Endodermal cell (in vitro differentiated cells): ENCODE measurements around the gene CTNNA1. TPM values are rescaled to one million over a fixed set of nuclear protein-coding genes. Genes with fewer than 3 reads are reported as not detected.
"Not testable (repeated sequence)": the region's sequence is repeated elsewhere in the genome, so short reads cannot be mapped to it uniquely, and the experiment has no call there.

Experiments
- DNase-seq: peaks from one replicate; pipeline ENCODE4 v3.0.0-alpha.2; 2017
- H3K27ac ChIP-seq: 2 replicates; pipeline ENCODE4 v1.5.1; 2013; ENCODE audit warnings: mild to moderate bottlenecking, low read depth, low read length, moderate library complexity
- H3K27me3 ChIP-seq: 2 replicates; pipeline ENCODE4 v1.6.1; 2013; ENCODE audit warnings: mild to moderate bottlenecking, low read length, moderate library complexity; ENCODE audit not compliant: insufficient read depth, control insufficient read depth, poor library complexity, severe bottlenecking
- H3K36me3 ChIP-seq: 2 replicates; pipeline ENCODE4 v1.7.0; 2013; ENCODE audit warnings: mild to moderate bottlenecking, low read length, moderate library complexity; ENCODE audit not compliant: control insufficient read depth, insufficient read depth
- H3K4me1 ChIP-seq: one replicate; pipeline ENCODE4 v1.7.0; 2013; ENCODE audit warnings: low read length; ENCODE audit not compliant: control insufficient read depth, insufficient read depth
- H3K4me3 ChIP-seq: 2 replicates; pipeline ENCODE4 v1.5.1; 2013; ENCODE audit warnings: mild to moderate bottlenecking, low read length, moderate library complexity
- H3K9ac ChIP-seq: 2 replicates; pipeline ENCODE4 v1.6.1; 2013; ENCODE audit warnings: mild to moderate bottlenecking, low read length, moderate library complexity; ENCODE audit not compliant: poor library complexity, severe bottlenecking; ENCODE audit errors: extremely low read depth
- H3K9me3 ChIP-seq: 2 replicates; pipeline ENCODE4 v1.6.1; 2013; ENCODE audit warnings: mild to moderate bottlenecking, low read length, moderate library complexity; ENCODE audit not compliant: control insufficient read depth
- H3K27ac Mint-ChIP-seq: 2 replicates; pipeline ENCODE4 v1.8.0; 2020; ENCODE audit warnings: mixed read lengths
- H3K27me3 Mint-ChIP-seq: 2 replicates; pipeline ENCODE4 v1.8.0; 2021; ENCODE audit warnings: mild to moderate bottlenecking, mixed read lengths; ENCODE audit not compliant: insufficient read depth
- H3K36me3 Mint-ChIP-seq: 2 replicates; pipeline ENCODE4 v1.8.0; 2020; ENCODE audit warnings: low read depth, mixed read lengths
- H3K4me1 Mint-ChIP-seq: 2 replicates; pipeline ENCODE4 v1.8.0; 2020; ENCODE audit warnings: mixed read lengths
- H3K4me3 Mint-ChIP-seq: 2 replicates; pipeline ENCODE4 v1.8.0; 2020; ENCODE audit warnings: mild to moderate bottlenecking, moderate library complexity, mixed read lengths
- H3K9me3 Mint-ChIP-seq: 2 replicates; pipeline ENCODE4 v1.8.0; 2020; ENCODE audit warnings: mild to moderate bottlenecking, mixed read lengths
- CTCF ChIP-seq: fragments of 200-600 bp; sonication (generic); conservative IDR thresholded peaks from 2 replicates; pipeline ENCODE4 v1.5.0; 2021; ENCODE audit warnings: antibody characterized with exemption, mild to moderate bottlenecking
- WGBS, 2 experiments: methylation state at CpG; one replicate each; pipeline versions ENCODE4 v1.1.5 to v1.1.7; 2013; ENCODE audit warnings: missing lambda C conversion rate in 2 of 2, mixed read lengths in 1 of 2; ENCODE audit not compliant: insufficient coverage in 1 of 2, insufficient read length in 1 of 2; 5-methylcytosine and 5-hydroxymethylcytosine counted together
- total RNA-seq, 2 donors: library from RNA; stranded (reverse); fragmentation: NEBNext Ultra II Directional in 1 of 2; extraction: Animal tissue kit (Norgen Biotek cat#: 25700) in 1 of 2; gene quantifications; 2 replicates in 1 of 2; 3 replicates in 1 of 2; pipeline ENCODE4 v1.2.1, GENCODE V29; 2021

CTNNA1 gene
- total RNA-seq, 2 donors from 2014 or later, result 298 to 305 TPM

GRCh38 chr5:138725818-138726416, 27.3 kb upstream of the CTNNA1 start:
- 70 to 83% methylated on average over 5 to 6 of the region's 6 CpGs for WGBS, 2 experiments
- H3K9me3 Mint-ChIP-seq, result no peaks in the 10 kb centered on the region
- H3K27ac Mint-ChIP-seq, result peak overlapping the region; percentile 73
- Histone ChIP-seq H3K4me3 (no peak overlapping the region), H3K27me3 (no peaks in the 10 kb centered on the region), H3K4me1 (peaks cover 7% of the 10 kb centered on the region), H3K9me3 (no peaks in the 10 kb centered on the region), H3K36me3 (no peaks in the 10 kb centered on the region), H3K9ac (no peak overlapping the region), H3K27ac (peak overlapping the region; percentile 74)
- peak; percentile 68 for DNase-seq
- H3K4me1 Mint-ChIP-seq, result peaks cover 34% of the 10 kb centered on the region
- H3K4me3 Mint-ChIP-seq, result peak overlapping the region; percentile 6
- no peaks in the 10 kb centered on the region for H3K36me3 Mint-ChIP-seq
- no peak for TF ChIP-seq CTCF
- H3K27me3 Mint-ChIP-seq, result no peaks in the 10 kb centered on the region

GRCh38 chr5:138726848-138727247, 26.4 kb upstream of the CTNNA1 start:
- Mint-ChIP-seq H3K36me3 (no peaks in the 10 kb centered on the region), H3K9me3 (no peaks in the 10 kb centered on the region), H3K27ac (no peak overlapping the region), H3K4me3 (no peak overlapping the region), H3K4me1 (peaks cover 33% of the 10 kb centered on the region), H3K27me3 (no peaks in the 10 kb centered on the region)
- no peak overlapping the region for H3K9ac ChIP-seq
- H3K4me3 ChIP-seq, result no peak overlapping the region
- H3K36me3 ChIP-seq, result no peaks in the 10 kb centered on the region
- H3K27ac ChIP-seq, result no peak overlapping the region
- DNase-seq, result no peak
- no peak for TF ChIP-seq CTCF
- no peaks in the 10 kb centered on the region for H3K9me3 ChIP-seq
- peaks cover 7% of the 10 kb centered on the region for H3K4me1 ChIP-seq
- H3K27me3 ChIP-seq, result no peaks in the 10 kb centered on the region
- 93% methylated on average over 4 of the region's 4 CpGs; no CpG with 5 or more reads in 1 of the 2 experiments for WGBS, 2 experiments

- DNase-seq, H3K27me3 Mint-ChIP-seq, H3K9ac ChIP-seq, H3K36me3 ChIP-seq, H3K27me3 ChIP-seq, H3K27ac Mint-ChIP-seq, H3K4me3 ChIP-seq, H3K36me3 Mint-ChIP-seq, H3K9me3 ChIP-seq, H3K4me1 ChIP-seq, H3K9me3 Mint-ChIP-seq, H3K4me3 Mint-ChIP-seq, H3K27ac ChIP-seq: not testable (repeated sequence)
- WGBS, 2 experiments, result 92 to 100% methylated on average over 9 to 12 of the region's 12 CpGs
- peaks cover 12% of the 10 kb centered on the region for H3K4me1 Mint-ChIP-seq
Measured at GRCh38 chr5:138730496-138730895, 22.7 kb upstream of the CTNNA1 start.

- no peak overlapping the region for H3K4me3 ChIP-seq
- no peaks in the 10 kb centered on the region for H3K36me3 ChIP-seq
- H3K36me3 Mint-ChIP-seq, result no peaks in the 10 kb centered on the region
- H3K4me1 Mint-ChIP-seq, result peaks cover 4% of the 10 kb centered on the region
- no peaks in the 10 kb centered on the region for H3K4me1 ChIP-seq
- H3K27me3 ChIP-seq, result no peaks in the 10 kb centered on the region
- 80 to 93% methylated on average over 2 of the region's 2 CpGs for WGBS, 2 experiments
- H3K9me3 Mint-ChIP-seq, result no peaks in the 10 kb centered on the region
- no peak overlapping the region for H3K4me3 Mint-ChIP-seq
- no peak for DNase-seq
- H3K9me3 ChIP-seq, result no peaks in the 10 kb centered on the region
- H3K9ac ChIP-seq, result no peak overlapping the region
- no peaks in the 10 kb centered on the region for H3K27me3 Mint-ChIP-seq
- TF ChIP-seq CTCF, result no peak
- H3K27ac ChIP-seq, result no peak overlapping the region
- H3K27ac Mint-ChIP-seq, result no peak overlapping the region
Measured at GRCh38 chr5:138732466-138732865, 20.8 kb upstream of the CTNNA1 start.
